NCI-H2196 (cell line): ENCODE results near the gene PRKRA.
"Not testable (repeated sequence)": the region's sequence is repeated elsewhere in the genome, so short reads cannot be mapped to it uniquely, and the experiment has no call there.

Source experiments
- DNase-seq: peaks from one replicate; lab custom pipeline; 2025; ENCODE audit not compliant: unreplicated experiment; lab: John Stamatoyannopoulos, UW

Gene PRKRA

GRCh38 chr2:178469219-178469849, 18.4 kb upstream of the PRKRA start:
- DNase-seq = no peak

GRCh38 chr2:178457390-178457886, 6.5 kb upstream of the PRKRA start:
- DNase-seq = no peak

GRCh38 chr2:178455947-178456346, 5.0 kb upstream of the PRKRA start:
- no peak for DNase-seq

- no peak for DNase-seq
Observed at GRCh38 chr2:178452870-178453269, 1.9 kb upstream of the PRKRA start.

GRCh38 chr2:178452334-178452733, 1.4 kb upstream of the PRKRA start:
- no peak for DNase-seq

- no peak for DNase-seq
Observed at GRCh38 chr2:178450524-178450773, 526 bp downstream of the PRKRA start.

GRCh38 chr2:178449700-178450523, 1.1 kb downstream of the PRKRA start:
- peak; percentile 35 for DNase-seq

GRCh38 chr2:178448968-178449661, 1.9 kb downstream of the PRKRA start:
- no peak for DNase-seq

GRCh38 chr2:178441426-178441825, 9.5 kb downstream of the PRKRA start:
- no peak for DNase-seq

- no peak for DNase-seq
Observed at GRCh38 chr2:178436662-178437061, 14.3 kb downstream of the PRKRA start.

- DNase-seq = no peak
Observed at GRCh38 chr2:178429336-178429735, 21.6 kb downstream of the PRKRA start.

GRCh38 chr2:178428396-178428806, 22.6 kb downstream of the PRKRA start:
- no peak for DNase-seq

GRCh38 chr2:178427458-178427857, 23.5 kb downstream of the PRKRA start:
- no peak for DNase-seq

GRCh38 chr2:178426388-178426787, 24.6 kb downstream of the PRKRA start:
- no peak for DNase-seq

- DNase-seq = no peak
Observed at GRCh38 chr2:178425255-178425827, 25.6 kb downstream of the PRKRA start.

- not testable (repeated sequence) for DNase-seq
Observed at GRCh38 chr2:178423746-178424145, 27.2 kb downstream of the PRKRA start.

- no peak for DNase-seq
Observed at GRCh38 chr2:178422097-178422496, 28.9 kb downstream of the PRKRA start.

GRCh38 chr2:178420463-178420999, 30.4 kb downstream of the PRKRA start:
- no peak for DNase-seq

GRCh38 chr2:178419123-178419522, 31.9 kb downstream of the PRKRA start:
- peak; percentile 13 for DNase-seq

- DNase-seq = no peak
Observed at GRCh38 chr2:178418426-178418825, 32.5 kb downstream of the PRKRA start.

- DNase-seq = no peak
Observed at GRCh38 chr2:178417916-178418315, 33.1 kb downstream of the PRKRA start.
